Measurements from ENCODE around the gene YY2.
"Not testable (repeated sequence)": the region's sequence is repeated elsewhere in the genome, so short reads cannot be mapped to it uniquely, and the experiment has no call there.

The YY2 gene

DNA sequence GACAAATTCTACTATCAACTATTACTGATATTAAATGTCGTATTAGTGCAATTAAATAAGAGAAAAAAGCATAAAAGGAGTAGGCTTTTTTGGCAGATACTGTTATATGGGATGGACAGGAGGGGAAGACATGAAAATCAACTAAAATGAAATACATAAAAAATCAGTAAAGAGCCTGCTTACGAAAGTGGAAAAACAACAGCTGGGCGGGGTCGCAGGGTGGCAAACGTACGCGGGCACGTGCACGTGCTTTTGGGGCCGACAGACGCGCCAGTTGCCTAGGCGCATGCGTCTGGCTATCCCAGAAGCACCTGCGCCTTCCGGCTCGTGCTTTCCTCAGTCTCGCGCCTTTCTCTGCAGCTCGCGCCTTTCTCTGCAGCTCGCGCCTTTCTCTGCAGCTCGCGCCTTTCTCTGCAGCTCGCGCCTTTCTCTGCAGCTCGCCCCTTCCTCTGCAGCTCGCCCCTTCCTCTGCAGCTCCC lies at the start of gene YY2:
YY2 (plus strand) TSS at position 51 of the 479 bp plus-strand sequence. CDS start 498 bp downstream, outside the sequence.
- no peak for DNase-seq

DNA sequence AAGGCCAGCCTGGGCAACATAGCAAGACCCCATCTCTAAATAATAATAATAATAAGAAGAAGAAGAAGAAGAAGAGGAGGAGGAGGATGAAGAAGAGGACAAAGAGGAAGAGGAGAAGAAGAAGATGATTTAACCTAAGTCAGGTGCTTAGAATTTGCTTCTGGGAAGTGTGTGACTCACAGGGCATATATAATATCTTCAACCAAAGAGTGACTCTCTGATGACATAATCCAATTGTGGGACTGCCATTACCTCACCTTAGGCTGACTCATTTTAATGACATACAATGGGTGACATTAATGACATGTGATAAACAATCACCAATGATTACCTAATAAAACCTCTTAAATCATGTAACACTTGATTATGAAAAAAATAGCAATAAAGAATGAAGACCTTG lies 49.1 kb upstream of the YY2 start:
- DNase-seq = peak; percentile 0

DNA sequence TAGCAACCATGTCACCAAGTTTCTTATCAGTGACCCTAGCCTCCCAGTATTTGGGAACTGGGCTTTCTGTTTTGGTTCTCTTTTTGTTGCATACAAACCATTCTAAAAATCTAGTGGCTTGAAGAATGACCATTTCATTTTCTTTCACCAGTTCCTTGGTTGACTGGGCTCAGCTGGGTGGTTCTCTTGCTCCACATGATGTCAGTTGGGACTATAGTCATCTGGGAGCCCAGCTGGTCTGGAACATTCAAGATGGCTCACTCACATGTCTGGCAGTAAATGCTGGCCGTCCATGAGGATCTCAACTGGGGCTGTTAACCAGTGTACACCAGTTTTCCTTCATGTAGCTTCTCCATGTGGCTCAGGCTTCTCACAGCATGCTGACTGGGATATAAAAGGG lies 44.0 kb upstream of the YY2 start:
- no peak for DNase-seq

DNA sequence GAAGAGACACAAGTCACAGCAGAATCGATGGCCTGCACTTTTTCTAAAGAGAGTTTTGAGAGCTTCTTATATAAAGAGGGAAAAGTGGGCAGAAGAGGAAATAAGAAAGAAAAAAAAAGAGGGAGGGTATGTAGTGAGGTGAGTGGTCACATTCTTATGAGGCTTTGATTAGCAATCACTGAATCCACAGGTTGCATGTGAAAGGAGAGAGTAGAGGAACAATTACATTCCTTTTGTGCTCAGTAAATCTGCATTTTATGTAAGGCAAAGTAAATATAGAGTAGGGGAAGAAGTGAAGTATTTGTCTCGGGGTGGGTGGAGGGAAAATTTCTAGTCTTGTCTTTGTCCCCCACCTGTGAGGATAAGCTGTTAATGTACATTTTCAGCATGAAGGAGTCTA lies 43.2 kb upstream of the YY2 start:
- no peak for DNase-seq

DNA sequence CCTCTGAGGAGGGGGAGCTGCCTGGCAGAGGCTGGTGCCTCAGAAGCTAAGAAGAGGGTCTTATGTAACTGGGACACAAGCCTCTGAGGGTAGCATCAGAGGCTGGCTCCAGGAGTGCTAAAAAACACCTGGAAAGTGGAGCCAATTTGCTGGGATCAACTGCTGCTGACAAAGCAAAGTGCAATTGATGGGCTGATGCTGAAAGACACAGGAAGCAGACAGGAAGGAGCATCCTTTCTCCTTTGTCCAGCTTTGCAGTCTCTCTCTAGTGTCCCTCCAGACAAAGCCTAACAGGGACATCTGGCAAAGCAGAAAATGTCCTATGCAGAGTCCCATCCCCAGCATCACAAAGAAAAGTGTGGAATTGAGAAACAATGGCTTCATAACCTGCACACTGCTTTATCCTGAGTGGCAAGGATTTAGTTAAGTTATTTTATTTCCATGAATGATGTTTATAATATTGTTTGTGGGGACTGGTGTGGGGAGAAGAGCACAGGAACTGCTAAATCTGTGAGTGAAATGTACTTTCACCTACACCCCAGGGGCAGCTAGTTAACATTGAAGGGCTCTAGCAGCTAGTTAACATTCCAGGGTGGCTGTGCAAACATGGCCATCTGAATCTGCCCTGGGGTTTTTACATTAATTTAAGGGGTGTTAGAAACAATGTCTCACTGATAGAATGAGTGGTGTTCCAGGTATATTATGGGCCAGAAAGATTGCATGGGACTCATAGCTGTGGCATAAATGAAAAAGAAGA lies 42.0 kb upstream of the YY2 start:
- no peak for DNase-seq

DNA sequence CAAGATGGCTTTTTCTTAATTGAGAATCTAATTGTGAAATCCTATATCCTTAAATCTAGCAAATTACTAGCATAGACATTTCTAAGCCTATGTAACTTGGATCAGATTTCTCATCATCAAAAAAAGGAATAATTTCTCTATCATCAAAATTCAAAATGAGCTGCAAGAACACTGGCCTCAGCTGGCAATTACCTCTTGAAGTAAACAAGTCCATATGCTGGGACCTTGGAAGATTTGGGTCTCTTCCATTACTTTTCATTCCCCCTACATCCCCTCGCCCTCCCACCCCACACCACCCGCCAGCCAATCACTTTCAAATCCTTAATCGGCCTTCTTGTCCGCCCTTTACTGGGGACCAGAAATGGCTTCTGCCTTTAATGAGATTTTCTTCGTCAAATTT lies 39.7 kb upstream of the YY2 start:
- no peak for DNase-seq

DNA sequence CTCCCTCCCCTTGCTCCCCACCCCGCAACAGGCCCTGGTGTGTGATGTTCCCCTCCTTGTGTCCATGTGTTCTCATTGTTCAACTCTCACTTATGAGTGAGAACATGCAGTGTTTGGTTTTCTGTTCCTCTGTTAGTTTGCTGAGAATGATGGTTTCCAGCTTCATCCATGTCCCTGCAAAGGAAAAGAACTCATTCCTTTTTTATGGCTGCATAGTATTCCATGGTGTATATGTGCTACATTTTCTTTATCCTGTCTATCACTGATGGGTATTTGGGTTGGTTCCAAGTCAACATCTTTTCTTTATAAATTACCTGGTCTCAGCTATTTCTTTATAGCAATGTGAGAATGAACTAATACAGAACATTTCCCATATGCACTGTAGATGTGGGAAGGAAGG lies 35.6 kb upstream of the YY2 start:
- not testable (repeated sequence) for DNase-seq

DNA sequence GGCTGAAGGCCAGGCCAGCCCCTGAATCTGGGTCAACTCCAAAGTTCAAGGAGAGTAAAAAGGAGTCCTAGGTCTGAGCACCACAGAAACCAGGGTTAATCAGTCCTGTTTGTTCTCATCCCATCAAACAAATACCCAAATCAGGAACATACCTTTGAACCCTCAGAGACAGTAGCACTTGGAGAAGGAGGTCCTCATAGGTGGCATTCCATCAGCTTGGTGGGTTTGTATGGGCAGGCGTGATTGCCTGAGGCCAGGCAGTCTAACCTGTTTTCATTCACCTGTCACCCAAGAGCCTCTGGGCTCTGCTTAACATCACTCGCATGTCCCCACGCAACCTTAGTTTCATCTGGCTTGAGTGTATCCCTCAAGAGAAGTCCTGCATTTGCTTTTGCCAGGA lies 33.9 kb upstream of the YY2 start:
- no peak for DNase-seq

DNA sequence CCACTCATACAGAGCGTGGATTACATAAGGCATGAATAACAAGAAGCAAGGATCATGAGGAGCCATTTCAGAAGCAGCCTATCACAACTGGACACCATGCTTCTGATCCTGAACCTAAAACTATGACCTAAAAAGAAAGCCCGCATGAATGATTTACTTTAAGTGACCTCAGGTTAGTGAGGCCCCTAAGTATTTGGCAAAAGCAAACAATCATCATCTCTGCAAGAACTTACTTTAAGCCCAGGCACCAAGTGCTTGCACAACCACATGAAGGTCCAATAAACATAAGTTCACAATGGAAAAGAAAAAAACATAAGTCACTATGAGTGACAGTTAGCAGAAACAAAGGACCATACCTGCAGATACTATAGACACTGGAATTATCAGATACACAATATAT lies 24.3 kb upstream of the YY2 start:
- DNase-seq = no peak

DNA sequence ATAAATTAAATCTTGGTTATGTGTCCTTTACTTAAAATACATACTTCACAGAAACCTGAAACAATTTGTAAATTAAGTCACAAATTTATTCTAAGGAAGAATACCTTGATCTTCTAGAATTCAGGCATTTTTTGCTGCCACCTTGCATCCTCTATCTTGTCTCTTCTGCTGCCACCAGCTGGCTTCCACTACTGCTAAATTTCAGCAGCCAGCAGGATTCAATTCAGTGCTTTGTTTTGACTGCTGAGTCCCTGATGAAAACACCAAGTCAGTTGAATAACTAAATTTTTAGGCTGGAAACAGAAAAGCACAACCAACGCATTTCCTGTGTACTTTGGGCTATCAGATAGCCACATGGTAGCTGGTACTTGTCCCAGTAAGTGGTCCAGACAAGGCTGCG lies 18.7 kb upstream of the YY2 start:
- no peak for DNase-seq

DNA sequence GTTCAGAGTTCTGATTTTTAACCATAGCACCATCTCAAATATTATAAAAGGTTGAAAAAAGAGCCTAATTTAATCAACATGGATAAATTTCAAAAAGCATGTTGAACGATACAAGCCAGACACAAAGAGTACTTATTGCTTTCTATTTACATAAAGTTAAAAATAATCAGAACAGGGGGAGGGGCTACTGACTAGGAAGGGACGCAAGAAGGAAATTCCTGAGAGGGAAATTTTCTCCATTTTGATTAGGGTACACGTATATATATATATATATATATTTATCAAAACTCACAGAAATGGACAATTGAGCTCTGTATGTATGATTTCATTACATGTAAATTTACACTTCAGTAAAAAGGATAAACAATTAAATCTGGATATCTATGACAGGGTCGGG lies 16.9 kb upstream of the YY2 start:
- DNase-seq = no peak

DNA sequence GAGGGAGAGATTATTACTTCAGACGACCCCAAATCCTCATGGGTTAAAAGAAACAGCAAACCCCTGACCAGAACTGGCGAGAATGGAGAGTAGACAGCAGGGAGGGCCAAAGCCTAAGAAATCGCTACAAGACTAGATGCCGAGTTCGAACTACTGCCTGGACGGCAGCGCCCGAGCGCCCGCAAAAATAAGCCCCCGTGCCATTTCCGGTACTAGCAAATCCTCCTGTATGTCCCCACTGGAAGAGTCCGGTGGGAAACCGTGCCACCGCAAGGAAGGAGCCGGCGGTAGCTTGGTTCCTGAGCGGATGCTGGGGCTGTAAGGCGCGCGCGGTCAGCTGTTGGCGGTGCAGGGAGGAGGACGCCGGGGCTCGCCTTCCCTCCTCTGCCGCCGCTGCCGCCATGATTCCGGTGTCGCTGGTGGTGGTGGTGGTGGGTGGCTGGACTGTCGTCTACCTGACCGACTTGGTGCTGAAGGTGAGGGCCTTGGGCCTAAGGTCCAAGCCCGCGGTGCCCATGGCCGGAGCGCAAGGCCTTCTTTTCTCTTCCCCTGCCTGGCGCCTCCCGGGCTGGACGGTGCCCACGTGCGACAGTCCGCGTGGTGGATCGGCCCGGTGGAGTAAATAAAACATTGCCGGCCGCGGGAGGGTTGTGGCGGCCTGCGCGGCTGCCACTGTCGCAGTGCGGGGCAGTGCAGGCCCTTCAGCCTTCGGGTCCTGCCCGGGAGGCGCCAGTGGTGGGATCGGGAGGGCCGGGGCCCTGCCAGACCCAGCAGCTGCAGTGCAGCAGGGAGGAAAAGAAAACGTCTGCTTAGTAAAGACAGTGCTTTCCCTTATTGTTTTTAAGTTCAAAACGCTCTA lies 16.2 kb upstream of the YY2 start, which contains the start of gene MBTPS2:
MBTPS2 (plus strand) TSS at position 284 of the 859 bp plus-strand sequence; CDS start at position 402, 118 bp downstream.
- peak; percentile 83 for DNase-seq

DNA sequence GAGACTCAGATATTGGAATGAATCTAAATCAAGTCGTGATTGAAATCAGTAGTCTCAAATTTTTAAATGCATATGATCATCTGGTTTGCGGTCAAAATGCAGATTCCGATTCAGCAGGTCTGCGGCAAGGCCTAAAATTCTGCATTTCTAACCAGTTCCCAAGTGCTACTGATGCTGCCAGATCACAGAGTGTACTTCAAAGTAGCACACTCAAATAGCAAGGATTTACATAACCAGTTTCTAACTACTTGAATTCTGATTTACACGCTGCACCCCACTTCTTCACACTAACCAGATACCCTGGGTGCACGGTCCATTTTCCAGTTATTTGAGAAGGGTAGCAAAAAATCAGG lies 15.6 kb upstream of the YY2 start:
- DNase-seq = peak; percentile 2

DNA sequence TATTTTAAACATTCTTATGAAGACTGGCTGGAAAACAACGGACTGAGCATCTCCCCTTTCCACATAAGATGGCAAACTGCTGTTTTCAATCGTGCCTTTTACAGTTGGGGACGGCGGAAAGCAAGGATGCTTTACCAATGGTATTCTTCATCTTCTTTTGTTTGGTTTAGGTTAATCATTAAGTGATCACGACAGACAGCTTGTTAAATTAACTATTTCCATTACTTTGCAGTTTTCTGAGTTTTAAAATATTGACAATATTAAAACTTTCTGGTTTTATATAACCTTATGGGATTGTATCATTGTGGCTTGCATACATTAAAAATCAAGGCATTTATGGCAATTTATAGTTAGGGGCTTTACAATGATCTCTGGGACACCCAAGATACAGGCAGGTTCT lies 12.6 kb upstream of the YY2 start:
- no peak for DNase-seq

DNA sequence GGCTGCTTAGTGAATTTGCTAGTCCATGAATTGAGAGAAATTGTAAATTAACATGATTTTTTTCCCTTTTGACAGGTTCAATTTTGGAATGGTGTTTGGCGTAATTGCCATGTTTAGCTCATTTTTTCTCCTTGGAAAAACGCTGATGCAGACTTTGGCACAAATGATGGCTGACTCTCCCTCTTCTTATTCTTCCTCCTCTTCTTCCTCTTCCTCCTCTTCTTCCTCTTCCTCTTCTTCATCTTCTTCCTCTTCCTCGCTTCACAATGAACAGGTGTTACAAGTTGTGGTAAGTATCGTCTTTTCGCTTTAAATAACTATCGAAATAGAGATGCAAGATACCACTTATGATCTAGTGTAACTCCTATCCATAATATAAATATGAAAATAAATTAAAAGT lies 10.7 kb upstream of the YY2 start:
- DNase-seq = no peak

DNA sequence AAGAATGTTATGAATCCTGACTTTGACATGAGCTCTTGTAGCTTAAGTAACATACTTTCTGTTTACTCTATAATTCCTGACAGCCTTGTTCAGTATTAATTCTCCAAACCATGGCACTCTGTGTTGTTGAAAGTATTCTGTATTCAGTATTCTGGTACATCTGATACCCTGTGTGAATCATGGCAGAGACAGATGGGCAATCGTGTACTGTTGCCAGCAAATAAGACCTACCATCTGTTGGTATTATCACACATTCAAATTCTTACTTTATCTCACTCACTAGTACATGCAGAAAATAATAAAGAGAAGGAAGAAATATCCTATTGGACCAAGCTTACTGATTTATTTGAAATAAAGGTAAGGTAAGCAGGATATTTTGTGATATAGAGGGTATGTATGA lies 8.4 kb upstream of the YY2 start:
- DNase-seq = no peak

DNA sequence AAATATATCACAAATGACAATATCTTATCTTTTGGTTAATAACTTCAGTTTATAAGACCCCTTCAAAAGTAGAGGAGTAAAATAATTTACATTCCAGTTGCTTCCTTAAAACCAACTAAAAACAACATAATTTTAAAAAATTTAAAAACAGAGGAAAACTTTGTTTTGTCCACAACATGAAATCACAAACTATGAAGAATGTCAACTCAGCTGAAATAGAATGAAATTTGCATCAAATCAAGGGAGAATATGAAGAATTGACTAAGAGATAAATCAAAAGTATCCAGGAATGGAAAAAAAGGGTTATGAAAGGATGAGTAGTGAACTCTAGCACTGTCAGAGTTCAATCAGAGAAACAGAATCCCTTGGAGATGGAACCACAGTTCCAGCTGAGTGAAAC lies 2.2 kb upstream of the YY2 start:
- no peak for DNase-seq

DNA sequence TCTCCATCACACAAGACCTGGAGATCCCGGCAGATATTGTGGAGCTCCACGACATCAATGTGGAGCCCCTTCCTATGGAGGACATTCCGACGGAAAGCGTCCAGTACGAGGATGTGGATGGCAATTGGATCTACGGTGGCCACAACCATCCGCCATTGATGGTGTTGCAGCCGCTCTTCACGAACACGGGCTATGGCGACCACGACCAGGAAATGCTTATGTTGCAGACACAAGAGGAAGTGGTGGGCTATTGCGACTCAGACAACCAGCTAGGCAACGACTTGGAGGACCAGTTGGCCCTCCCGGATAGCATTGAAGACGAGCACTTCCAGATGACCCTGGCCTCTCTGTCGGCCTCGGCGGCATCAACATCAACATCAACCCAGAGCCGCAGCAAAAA lies 717 bp downstream of the YY2 start:
- DNase-seq = no peak

DNA sequence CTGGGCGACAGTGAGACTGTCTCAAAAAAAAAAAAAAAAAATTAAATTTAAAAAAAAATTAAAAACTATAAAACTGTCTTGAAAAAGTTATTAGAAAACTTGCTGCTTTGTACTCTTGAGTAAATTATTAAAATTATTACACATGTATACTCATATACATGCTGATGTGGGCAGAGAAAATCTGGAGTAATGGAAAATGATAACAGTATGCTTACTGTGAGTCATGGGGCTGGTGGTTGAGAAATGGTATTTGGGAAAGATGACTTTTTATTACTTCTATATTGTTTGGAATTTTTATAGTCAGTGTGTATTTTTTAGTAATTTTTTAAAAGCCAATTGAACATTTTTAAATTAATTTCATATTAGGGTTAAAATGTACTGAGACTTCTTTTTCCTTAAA lies 7.5 kb downstream of the YY2 start:
- DNase-seq = peak; percentile 19

DNA sequence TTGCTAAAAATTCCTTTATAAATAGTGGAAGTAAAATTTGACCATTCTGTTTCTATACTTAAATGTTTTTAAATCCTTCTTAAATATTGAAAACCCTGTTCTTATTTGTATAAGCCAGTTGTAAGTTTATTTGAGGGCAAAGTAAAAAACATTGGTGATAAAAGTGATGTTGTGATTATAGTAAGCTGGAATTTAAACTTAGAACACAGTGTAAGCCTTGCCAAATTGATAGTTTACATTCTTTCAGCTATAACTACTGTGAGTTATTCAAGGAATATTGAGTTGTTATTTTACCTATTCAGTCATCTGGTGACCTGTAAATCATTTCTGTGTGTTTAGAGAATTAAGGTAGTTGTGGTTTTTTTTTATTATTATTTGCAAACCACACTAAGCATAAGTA lies 9.6 kb downstream of the YY2 start:
- no peak for DNase-seq

DNA sequence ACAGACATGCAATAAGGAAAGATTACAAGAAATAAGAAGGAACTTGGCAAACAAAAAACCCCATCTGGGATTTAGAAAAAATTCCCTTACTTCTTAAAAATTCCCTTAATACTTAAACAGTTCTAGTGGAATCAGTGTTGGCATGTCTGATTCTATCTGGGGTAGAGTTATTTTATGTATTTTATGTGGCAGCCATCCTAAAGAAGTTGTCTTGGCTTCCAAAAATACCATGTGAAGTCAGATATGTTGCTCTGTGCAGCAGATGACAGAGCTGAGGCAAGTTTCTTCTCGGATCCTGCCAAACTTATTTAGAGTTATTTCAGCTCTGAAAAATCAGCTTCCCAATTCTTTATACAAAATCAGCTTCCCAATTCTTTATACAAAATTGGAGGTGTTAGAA lies 14.7 kb downstream of the YY2 start:
- no peak for DNase-seq

DNA sequence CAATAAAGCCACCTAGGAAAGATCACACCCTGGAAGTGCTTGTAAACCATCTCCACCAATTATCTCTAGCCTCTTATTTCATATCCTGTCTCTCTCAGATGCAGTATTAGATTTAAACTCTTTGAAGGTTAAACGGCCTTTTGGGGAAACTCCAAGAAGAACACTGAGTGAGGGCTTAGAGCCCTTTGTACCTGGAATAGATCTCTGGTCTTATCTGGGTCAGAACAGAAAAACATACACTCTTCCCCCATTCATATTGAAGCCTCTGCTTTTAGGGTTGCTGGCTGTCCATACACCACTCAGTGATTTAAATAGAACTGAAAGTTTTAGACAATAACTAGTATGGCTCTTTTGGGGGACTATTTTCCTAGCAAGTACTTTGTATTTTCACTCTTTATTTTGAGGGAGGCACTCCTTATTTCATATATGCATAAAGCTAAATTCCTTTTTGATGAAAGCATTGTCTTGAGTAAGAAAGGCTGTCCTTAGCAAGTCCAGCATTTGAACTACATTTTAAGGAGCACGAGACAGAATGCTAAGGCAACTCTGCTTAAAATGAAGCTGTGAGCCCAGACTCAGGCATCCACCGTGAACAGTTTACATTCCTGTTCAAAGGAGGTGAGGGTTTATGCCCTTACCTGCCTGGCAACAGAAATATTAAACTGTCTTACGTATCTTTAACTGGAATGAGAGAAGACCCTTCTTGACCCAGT lies 17.4 kb downstream of the YY2 start:
- DNase-seq = no peak

DNA sequence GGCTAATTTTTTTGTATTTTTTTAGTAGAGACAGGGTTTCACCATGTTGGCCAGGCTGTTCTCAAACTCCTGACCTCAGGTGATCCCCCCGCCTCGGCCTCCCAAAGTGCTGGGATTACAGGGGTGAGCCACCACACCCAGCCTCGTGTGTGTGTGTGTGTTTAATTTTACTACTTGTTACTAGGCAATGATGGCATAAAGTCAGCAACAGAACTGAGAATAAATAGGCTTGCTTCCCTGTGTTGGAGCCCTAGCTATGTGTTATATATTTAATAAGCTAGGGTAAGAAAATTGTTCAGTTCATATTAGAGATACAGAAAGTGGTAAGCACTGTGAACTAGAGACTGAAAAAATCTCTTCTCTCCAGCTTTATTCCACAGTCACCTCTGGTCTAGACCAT lies 18.4 kb downstream of the YY2 start:
- DNase-seq = not testable (repeated sequence)

DNA sequence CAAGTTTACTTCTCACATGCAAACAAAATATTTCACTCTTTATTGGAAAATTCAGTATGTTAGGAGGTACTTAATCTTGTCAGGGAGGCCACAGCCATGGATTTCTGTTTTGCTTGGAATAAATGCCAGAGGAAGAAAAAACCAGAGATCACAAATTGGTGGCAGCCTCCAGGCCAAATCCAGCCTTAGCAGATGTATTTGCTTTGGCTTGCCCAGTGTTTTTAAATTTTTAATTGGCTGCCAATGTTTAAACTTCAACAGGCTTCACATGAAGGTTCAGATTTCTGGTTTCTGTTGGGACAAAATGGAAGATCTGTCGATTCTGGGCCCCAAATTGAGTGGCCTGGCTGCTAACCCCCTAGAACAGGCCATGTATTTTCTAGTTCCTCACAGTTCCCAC lies 19.2 kb downstream of the YY2 start:
- DNase-seq = no peak

Measured in EL (cell line).